GM12892 (cell line): ENCODE measurements around the gene LY86.

Source experiments
- DNase-seq: peaks from one replicate; pipeline ENCODE4 v3.0.0; 2011; ENCODE audit not compliant: insufficient read length
- FAIRE-seq: peaks from 2 replicates; lab custom pipeline; 2011; peaks lifted over from hg19 to GRCh38; lab: Jason Lieb, UNC
- POLR2A ChIP-seq: IDR thresholded peaks from 2 replicates; pipeline ENCODE4 v1.6.1; 2011; ENCODE audit warnings: low read depth, low read length, control low read depth
- POLR2AphosphoS5 ChIP-seq: IDR thresholded peaks from 2 replicates; pipeline ENCODE4 v1.6.1; 2011; ENCODE audit warnings: low read depth, low read length, control low read depth
- TAF1 ChIP-seq: IDR thresholded peaks from 2 replicates; pipeline ENCODE4 v1.6.1; 2011; ENCODE audit warnings: low read depth, mild to moderate bottlenecking, control low read depth, low read length, borderline replicate concordance

The LY86 gene

DNA sequence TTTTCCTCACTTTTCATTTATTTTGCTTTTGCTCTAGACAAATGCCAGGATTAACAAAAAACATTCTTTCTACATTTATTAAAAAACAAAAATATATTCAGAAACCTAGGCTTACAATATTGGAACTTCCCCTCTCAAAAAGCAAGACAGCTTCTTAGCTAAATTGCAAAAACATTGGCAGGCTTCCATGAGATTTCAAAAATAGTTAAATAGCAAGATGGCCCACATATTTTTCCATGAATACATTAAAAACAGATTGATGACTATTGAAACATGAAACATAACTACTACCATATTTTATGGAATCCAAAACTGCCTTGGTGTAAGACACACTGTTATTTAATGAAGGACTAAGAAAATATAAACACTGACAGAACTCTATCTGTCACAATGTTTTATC lies 92.0 kb downstream of the LY86 start:
- DNase-seq: no peak
- FAIRE-seq: no peak
- no peak for TF ChIP-seq POLR2AphosphoS5
- TF ChIP-seq POLR2A: no peak
- no peak for TF ChIP-seq TAF1

DNA sequence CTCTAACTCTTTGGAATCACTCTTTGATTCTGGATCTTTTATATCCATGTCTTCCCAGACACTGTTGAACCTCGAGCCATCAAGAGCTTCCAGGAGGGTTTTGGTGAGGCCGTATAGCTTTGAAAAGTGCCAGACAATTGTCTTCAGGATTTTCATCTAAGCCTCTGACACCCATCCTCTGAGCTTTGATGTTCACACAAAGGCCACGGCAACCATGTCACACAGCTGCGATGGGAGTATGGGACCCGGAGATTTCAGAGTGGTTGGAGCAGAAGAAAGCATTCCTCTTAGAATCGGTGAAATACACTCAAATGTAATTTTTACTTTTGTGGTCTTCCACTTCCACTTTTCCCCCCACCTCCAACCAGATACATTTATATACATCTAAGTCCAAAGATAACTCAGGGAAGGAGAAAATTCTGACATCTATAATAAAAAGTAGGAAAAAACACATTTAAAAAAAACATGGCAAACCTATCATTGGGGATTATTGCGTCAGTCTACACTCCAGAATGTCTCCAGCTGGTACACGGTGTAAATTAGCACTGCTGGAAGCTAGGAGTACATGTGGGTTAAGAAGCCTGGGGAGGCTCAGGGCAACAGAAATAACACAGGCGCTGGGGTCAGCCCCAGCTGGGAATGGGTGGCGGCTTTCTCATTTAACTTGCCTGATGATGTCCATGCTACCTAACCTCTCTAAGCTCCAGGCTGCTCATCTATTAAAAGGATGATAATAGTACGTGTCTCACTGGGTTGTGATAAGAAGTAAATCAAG lies 92.7 kb downstream of the LY86 start:
- DNase-seq (no peak), FAIRE-seq (no peak)
- no peak for TF ChIP-seq TAF1
- no peak for TF ChIP-seq POLR2A
- no peak for TF ChIP-seq POLR2AphosphoS5

DNA sequence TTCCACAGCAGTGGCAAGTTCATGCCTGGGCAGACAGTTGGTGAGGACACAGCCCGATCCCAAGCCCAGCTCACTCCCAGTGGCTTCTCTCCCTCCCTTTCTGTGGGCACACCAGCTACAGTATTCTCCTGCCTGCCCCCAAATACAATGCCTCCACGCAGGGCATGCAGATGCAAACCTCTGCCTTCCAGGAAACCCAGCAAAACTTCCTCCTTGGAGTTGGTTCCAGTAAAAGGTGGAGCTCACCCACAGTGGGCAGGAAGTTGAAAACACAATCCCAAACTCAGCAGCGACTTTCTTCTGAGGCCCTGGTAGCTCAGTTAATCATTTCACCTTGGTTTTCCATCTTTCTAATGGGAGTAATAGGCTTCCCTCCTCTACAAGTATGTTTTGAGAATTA lies 93.7 kb downstream of the LY86 start:
- no peak for FAIRE-seq
- no peak for DNase-seq
- TF ChIP-seq TAF1 (no peak), POLR2A (no peak), POLR2AphosphoS5 (no peak)

DNA sequence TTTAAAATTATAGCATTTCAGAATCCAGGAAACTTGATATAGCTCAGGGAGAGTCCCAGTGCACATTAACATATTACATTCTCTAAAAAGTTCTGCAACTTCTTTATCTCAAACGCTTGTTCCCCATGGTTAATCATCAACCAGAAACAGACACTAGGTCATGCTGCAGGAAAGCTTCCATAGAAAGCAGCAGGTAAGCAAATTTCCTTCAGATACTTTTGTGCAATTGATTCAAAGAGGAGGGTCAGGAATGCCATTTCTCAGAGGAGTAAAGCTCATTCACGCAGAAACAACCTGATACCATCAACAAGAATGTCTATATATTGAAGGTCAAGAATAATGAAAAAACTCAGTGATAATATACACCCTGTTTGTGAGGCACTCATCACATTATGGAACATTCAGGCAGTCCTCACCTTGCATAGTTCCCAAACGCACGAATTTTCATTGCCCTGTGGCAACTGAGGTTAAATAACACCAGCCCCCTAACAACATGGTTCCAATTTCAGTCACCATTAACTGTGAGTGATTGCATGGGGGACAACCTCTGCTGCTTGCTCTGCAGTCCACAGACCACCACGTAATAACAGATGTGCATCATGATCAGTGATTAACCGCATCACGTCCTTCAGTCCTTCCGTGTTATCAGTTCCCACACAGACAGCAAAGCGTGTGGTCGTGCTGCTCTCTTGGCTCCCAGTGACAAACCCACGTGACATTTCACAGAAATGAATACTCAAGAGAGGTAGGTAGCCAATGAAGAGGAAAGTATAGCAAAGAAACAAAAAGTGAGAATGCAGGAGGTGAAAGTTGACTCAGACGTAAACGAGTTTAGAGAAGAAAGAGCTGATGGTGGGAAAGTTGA lies 95.7 kb downstream of the LY86 start:
- DNase-seq: peak; percentile 46
- TF ChIP-seq POLR2AphosphoS5 (0 out of 2 replicates have a peak, but pooled peaks have one; percentile 31), TAF1 (no peak)
- peak; percentile 87 for FAIRE-seq

DNA sequence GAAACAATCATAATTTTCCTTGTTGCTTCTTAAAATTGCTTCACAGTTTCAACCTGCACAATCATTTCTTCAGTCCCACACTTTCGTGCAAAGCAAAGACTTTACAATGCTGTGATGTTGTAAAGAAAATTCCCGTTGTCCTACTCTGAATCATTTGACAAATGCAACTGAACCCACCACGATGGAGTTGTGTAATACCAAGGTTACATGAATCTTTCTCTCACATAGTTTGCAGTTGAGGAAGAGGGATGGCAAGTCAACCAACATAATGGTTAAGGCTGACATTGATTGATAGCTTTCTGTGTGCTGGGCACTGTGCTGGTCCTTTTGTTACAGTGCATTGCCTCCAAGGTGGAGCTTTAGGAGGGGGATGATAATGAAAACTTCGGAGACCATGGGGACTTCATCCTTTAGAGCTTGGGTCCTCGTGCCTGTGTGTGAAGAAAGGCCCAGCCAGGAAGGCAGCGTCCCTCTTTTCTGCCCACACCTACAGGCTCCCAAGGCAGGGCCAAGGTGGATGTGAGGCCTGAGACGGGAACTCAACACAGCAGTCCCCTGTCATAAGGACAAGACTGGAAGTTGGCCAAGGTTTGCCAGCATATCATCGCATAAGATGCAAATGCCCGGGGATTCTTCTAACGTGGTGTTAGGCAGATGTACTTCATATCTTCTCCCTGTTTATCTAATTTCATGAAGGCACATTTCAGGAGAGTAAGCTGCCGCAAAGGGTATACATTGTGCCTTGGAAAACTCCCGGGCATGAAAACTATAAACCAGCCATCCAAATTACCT lies 96.9 kb downstream of the LY86 start:
- DNase-seq: no peak
- TF ChIP-seq POLR2AphosphoS5: no peak
- no peak for TF ChIP-seq POLR2A
- TF ChIP-seq TAF1: no peak

DNA sequence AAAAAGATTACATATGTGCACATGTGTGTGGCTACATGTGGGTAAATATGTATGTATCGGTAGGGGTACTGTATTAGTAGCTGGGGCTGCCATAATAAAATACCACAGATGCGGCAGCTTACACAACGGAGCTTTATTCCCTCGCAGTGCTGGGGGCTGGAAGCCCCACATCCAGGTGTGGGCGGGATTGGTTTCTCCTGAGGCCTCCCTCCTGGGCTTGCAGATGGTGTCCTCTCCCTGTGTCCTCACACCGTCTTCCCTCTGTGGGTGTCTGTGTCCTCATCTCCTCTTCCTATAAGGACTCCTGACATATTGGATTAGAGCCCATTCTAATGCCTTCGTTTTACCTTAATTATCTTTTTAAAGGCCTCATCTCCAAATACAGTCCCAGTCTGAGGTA lies 97.7 kb downstream of the LY86 start:
- no peak for DNase-seq
- no peak for TF ChIP-seq POLR2A
- no peak for TF ChIP-seq POLR2AphosphoS5
- no peak for TF ChIP-seq TAF1
- FAIRE-seq: no peak

More for the DNA sequence above, 96.9 kb downstream of the LY86 start:
- FAIRE-seq: no peak

DNA sequence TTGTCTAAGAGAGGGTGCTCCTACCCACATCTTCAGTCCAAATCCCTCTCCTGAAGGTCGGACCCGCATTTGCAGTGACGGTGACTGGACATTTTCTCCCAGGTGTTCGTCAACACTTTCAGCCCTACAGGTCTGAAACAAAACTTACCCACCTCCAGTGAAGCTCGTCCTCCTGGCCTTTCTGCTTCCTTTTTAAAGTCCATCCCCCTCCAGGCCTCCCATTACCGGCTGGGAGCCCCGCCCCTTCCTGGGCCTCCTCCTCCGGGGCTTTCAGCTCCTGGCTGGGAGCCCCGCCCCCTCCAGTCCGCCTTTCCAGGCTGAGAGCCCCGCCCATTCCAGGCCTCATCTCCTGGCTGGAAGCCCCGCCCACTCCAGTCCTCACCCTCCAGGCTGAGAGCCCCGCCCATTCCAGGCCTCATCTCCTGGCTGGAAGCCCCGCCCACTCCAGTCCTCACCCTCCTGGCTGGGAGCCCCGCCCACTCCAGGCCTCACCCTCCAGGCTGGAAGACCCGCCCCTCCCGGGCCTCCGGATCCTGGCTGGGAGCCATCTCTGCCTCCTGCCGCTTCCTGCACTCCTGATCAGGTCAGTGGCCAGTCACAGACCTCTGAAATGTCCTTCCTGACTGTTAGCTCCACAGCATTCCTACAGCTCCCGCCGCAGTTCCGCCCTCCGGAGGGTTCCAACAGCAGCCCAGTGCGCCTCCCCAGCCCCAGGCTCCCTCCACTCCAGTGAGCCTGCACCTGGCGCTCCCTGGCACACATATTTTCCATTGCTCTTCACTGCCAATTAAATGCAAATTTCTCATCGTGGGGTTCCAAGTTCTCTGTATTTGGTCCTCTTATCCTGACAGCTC lies 98.5 kb downstream of the LY86 start:
- no peak for TF ChIP-seq TAF1
- no peak for TF ChIP-seq POLR2AphosphoS5
- no peak for TF ChIP-seq POLR2A
- DNase-seq (no peak), FAIRE-seq (no peak)

DNA sequence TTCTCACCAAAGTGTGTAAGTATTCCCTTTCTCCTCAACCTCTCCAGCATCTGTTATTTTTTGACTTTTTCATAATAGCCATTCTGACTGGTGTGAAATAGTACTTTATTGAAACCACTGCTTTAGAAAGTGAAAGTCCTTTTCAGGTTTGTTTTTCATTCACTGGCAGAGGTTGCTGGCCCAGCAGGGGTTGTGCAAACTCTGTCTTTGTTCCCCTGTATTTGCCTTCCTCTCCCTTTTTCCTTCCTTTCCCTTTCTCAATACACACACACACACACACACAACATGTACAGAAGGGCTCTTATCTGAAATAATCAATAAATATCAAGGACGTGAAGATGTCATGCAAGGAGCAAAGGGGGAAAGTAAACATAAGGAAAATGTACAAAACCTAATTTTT lies 99.8 kb downstream of the LY86 start:
- DNase-seq (no peak), FAIRE-seq (no peak)
- TF ChIP-seq POLR2AphosphoS5 (no peak), POLR2A (no peak), TAF1 (no peak)

DNA sequence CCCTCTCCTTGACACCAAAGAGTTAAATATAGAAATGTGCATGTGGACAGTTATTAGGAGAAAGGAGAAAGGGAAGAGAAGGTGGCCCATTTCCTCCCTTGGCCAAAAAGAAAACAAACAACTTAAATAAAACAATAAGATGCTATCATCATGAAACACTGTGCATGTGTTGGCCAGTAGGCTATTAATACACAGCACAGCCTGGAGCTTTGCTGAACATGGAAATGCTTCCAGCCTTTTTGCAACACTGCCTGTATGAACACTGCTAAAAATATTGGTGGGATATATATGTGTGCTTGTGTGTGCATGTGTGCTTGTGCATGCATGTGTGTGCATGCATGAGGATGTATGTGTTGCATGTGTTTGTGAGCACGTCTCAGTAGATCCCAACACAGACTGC lies 100.4 kb downstream of the LY86 start:
- FAIRE-seq: no peak
- no peak for TF ChIP-seq TAF1
- no peak for TF ChIP-seq POLR2AphosphoS5
- no peak for TF ChIP-seq POLR2A
- no peak for DNase-seq

DNA sequence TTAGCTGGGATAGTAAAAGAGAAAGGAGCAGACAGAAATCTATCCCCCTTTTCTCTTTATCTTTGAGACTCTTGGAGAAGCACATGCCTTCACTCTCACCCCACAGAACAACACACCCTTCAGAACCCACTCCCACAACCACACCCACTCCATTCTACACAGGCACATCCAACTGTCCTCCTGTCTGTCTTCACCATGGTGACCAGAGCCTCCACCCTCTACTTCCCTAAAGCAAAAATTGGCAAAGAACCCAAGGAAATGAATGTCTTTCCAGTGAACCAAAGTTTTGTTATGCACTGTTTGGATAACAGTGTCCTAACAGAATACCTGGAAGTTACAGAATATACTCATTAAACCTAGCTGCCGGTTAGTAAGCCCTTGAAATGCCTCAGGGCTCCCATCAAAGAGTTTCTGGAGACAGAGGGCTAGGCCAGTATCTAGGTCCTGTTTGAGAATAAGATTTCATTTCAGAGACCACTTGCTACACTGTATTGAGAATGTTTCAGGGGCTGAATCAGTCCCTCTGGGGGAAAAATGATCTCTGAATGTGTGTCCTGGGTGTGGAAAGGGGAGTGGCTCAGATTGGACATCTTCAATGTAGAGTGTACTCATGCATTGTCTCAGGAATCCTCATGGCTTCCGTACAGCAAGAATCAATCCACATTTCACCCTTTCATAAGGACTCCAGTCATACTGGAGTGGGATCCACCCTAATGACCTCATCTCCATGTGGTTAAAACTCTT lies 101.1 kb downstream of the LY86 start:
- DNase-seq (no peak), FAIRE-seq (no peak)
- TF ChIP-seq TAF1: no peak
- no peak for TF ChIP-seq POLR2AphosphoS5
